Lung (tissue), 12 donors: ENCODE results near the gene CCL27. TPM values are rescaled to one million over a fixed set of nuclear protein-coding genes. Genes with fewer than 3 reads are reported as not detected.
A peak's percentile ranks its signal among the peaks of the same experiment; 100 is the strongest.

ENCODE experiments used
- ATAC-seq: fragments of 200-7000 bp; cut with Tn5 transposase; one replicate; pipeline ENCODE4 v1.9.1; 2020; ENCODE audit warnings: moderate number of reproducible peaks; ENCODE audit not compliant: insufficient read depth, low FRiP score
- DNase-seq, 3 donors: peaks; one replicate each; pipeline ENCODE4 v3.0.0-alpha.2; 2013 to 2017
- H3K27ac ChIP-seq, 2 donors: one replicate each; pipeline ENCODE4 v1.5.1; 2013; ENCODE audit warnings: mild to moderate bottlenecking in 2 of 2, moderate library complexity in 2 of 2, control low read depth in 1 of 2, inconsistent platforms in 1 of 2, low read depth in 1 of 2, low read length in 1 of 2
- H3K27me3 ChIP-seq, 3 donors: one replicate each; pipeline ENCODE4 v1.5.1; 2013; ENCODE audit warnings: low read length in 2 of 3; ENCODE audit not compliant: control insufficient read depth in 3 of 3, insufficient read depth in 3 of 3
- H3K36me3 ChIP-seq, 4 donors: one replicate each; pipeline ENCODE4 v1.5.1; 2013; ENCODE audit warnings: low read length in 4 of 4, mild to moderate bottlenecking in 1 of 4, moderate library complexity in 1 of 4; ENCODE audit not compliant: control insufficient read depth in 4 of 4, insufficient read depth in 4 of 4
- H3K4me1 ChIP-seq, 5 donors: one replicate each; pipeline ENCODE4 v1.5.1; 2013; ENCODE audit warnings: low read length in 5 of 5, mild to moderate bottlenecking in 2 of 5, moderate library complexity in 1 of 5; ENCODE audit not compliant: control insufficient read depth in 5 of 5, insufficient read depth in 5 of 5
- H3K4me3 ChIP-seq: one replicate; pipeline ENCODE4 v1.5.1; 2013; ENCODE audit warnings: mild to moderate bottlenecking, control low read depth, moderate library complexity
- H3K9ac ChIP-seq, 2 donors: one replicate each; pipeline ENCODE4 v1.5.1; 2013; ENCODE audit warnings: low read length in 2 of 2, control low read depth in 1 of 2; ENCODE audit not compliant: insufficient read depth in 1 of 2
- H3K9me3 ChIP-seq, 4 donors: one replicate each; pipeline ENCODE4 v1.5.1; 2013; ENCODE audit warnings: low read length in 3 of 4, mild to moderate bottlenecking in 1 of 4, moderate library complexity in 1 of 4; ENCODE audit not compliant: control insufficient read depth in 4 of 4, insufficient read depth in 3 of 4
- WGBS, 2 donors: extraction: QIAGEN DNeasy Blood & Tissue Kit; methylation state at CpG; one replicate each; pipeline ENCODE4 v1.1.7; 2013; 5-methylcytosine and 5-hydroxymethylcytosine counted together
- polyA plus RNA-seq, 2 donors: library from polyadenylated mRNA; stranded (reverse); fragments of 200-250 nt; gene quantifications; one replicate each; pipeline ENCODE4 v1.2.1, GENCODE V29; 2013
- total RNA-seq, 2 donors: library from RNA; depleted of rRNA in 1 of 2; stranded (reverse); fragments of >200 nt in 1 of 2; gene quantifications; one replicate each; pipeline ENCODE4 v1.2.1, GENCODE V29; 2014 to 2021
- TF ChIP-seq, protein P1 (sequence below): IDR thresholded peaks from 2 replicates; pipeline ENCODE4 v1.5.1; 2012; ENCODE audit warnings: mild to moderate bottlenecking; ENCODE audit errors: control extremely low read depth, extremely low read depth
- donor health status: control.
- donor health status: control.
- donor health status: Bipolar disorder and iron deficiency.
- donor health status: healthy.
- donor health status: DM: yes; HTN: yes; CAD: no.

Gene CCL27
- total and polyA plus RNA-seq, 4 donors: 0.05 to 0.55 TPM; not detected in 2

DNA sequence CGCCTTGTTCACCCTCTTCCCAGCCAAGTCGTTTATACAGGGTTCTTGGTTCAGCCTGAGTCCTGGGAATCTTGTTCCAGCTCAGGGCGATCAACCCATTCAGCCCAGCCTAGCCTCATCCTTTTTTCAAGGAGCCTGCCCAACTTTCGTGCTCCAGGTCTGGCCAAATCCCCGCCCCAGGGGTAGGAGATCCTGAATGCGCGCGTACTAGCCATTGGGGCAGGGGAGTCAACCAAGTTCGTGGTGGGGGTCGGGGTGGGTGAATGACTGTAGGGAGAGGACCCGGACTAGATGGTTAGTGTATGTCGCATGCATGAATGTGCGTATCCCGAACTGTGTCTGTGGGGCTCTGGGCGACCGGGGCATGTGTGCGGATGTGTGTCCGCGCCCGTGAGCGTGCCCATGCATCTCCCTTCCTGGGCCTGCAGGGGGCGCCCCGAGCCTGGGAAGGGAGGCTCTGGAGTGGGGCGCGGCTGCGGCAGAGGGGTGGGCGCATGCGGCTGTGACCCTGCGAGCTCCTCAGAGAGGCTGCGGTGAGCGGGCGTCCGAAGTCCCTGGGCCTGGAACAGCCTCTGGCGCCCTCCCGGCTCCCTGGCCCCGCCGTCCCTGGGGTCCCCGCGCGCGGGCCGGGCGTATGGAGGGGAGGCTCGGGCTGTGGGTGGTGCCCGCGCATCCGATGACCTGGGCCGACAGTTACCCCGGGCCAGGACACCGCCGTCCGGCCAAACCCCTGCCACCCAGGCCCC is 38.7 kb upstream of the CCL27 start:
- peaks cover 0 to 18% (median 5%) of the 10 kb centered on the region in 3 donors for H3K27me3 ChIP-seq
- TF ChIP-seq, protein P1, sequence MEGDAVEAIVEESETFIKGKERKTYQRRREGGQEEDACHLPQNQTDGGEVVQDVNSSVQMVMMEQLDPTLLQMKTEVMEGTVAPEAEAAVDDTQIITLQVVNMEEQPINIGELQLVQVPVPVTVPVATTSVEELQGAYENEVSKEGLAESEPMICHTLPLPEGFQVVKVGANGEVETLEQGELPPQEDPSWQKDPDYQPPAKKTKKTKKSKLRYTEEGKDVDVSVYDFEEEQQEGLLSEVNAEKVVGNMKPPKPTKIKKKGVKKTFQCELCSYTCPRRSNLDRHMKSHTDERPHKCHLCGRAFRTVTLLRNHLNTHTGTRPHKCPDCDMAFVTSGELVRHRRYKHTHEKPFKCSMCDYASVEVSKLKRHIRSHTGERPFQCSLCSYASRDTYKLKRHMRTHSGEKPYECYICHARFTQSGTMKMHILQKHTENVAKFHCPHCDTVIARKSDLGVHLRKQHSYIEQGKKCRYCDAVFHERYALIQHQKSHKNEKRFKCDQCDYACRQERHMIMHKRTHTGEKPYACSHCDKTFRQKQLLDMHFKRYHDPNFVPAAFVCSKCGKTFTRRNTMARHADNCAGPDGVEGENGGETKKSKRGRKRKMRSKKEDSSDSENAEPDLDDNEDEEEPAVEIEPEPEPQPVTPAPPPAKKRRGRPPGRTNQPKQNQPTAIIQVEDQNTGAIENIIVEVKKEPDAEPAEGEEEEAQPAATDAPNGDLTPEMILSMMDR: peak; percentile 64
- H3K9me3 ChIP-seq: no peaks in the 10 kb centered on the region
- H3K4me3 ChIP-seq: peak overlapping the region; percentile 57
- ATAC-seq (peak; percentile 94), DNase-seq (peak; percentile 75 to 82 (median 81))
- H3K36me3 ChIP-seq: no peaks in the 10 kb centered on the region
- H3K27ac ChIP-seq: peak overlapping the region; percentile 46 to 48
- WGBS, 2 donors: 9 to 14% methylated on average over 39 to 52 of the region's 52 CpGs
- no peak overlapping the region for H3K9ac ChIP-seq
- peaks cover 0 to 12% (median 0%) of the 10 kb centered on the region in 5 donors for H3K4me1 ChIP-seq

DNA sequence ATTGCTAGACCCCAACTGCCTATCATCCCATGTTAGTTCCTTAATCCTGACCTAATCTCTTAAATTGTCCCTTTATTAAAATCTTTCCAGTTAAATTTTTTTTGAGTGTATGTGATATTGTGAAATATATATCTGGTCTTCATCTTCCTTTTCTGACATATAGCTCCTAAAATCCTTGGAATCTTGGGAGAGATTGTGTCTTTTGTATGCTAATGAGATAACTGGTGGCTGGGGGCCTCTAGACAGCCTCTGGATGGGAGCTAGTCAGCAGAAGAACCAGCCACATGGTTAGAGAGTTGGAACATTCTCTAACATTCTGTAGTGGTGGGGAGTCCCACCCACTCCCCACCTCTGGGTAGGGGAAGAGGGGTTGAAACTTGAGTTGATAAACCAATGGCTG is 32.4 kb upstream of the CCL27 start:
- H3K27ac ChIP-seq: no peak overlapping the region
- H3K4me3 ChIP-seq: no peak overlapping the region
- no peaks in the 10 kb centered on the region for H3K36me3 ChIP-seq
- H3K9ac ChIP-seq: no peak overlapping the region
- peaks cover 0 to 4% (median 0%) of the 10 kb centered on the region in 5 donors for H3K4me1 ChIP-seq
- H3K9me3 ChIP-seq: no peaks in the 10 kb centered on the region
- DNase-seq: no peak
- TF ChIP-seq, protein P1: no peak
- no peak for ATAC-seq
- H3K27me3 ChIP-seq: peaks cover 0 to 7% (median 2%) of the 10 kb centered on the region in 3 donors

GRCh38 chr9:34693560-34693959 is 31.1 kb upstream of the CCL27 start:
- no peaks in the 10 kb centered on the region for H3K9me3 ChIP-seq
- H3K4me3 ChIP-seq: no peak overlapping the region
- no peaks in the 10 kb centered on the region for H3K36me3 ChIP-seq
- ATAC-seq (no peak), DNase-seq (no peak)
- no peak overlapping the region for H3K9ac ChIP-seq
- H3K27me3 ChIP-seq: no peaks in the 10 kb centered on the region
- WGBS, 2 donors: 77 to 86% methylated on average over 2 of the region's 2 CpGs
- H3K27ac ChIP-seq: no peak overlapping the region
- H3K4me1 ChIP-seq: peaks cover 0 to 4% (median 0%) of the 10 kb centered on the region in 5 donors
- TF ChIP-seq, protein P1: no peak

DNA sequence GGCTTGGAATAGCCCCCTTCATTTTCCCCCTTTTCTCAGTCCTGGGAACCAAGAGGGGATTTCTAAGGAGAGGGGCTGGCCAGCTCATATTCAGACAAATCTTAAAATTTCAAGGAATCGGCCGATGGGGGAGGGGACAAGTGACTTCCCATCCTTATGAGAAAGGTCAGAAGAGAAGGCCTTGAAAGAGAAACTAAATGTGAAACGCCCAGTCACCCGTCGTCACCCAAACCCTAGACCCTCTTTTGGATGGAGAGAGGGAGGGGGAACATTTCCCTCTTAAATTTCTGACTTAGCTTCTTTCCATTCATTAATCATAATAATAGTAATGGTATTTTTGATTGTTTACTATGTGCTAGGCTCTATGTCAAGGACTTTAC is 29.5 kb upstream of the CCL27 start:
- no peaks in the 10 kb centered on the region for H3K9me3 ChIP-seq
- H3K9ac ChIP-seq: no peak overlapping the region
- 65 to 70% methylated on average over 5 of the region's 5 CpGs for WGBS, 2 donors
- no peaks in the 10 kb centered on the region for H3K36me3 ChIP-seq
- DNase-seq (no peak), ATAC-seq (no peak)
- H3K4me1 ChIP-seq: peaks cover 0 to 4% (median 0%) of the 10 kb centered on the region in 5 donors
- no peaks in the 10 kb centered on the region for H3K27me3 ChIP-seq
- H3K4me3 ChIP-seq: no peak overlapping the region
- TF ChIP-seq, protein P1: no peak
- H3K27ac ChIP-seq: no peak overlapping the region
